DMS 273 treated with DMSO at 0.1 percent for 48 hours (cell line): ENCODE results near the gene KIF4A.
A peak's percentile ranks its signal among the peaks of the same experiment; 100 is the strongest.

ENCODE experiments used
- DNase-seq: peaks from one replicate; lab custom pipeline; 2025; lab: John Stamatoyannopoulos, UW

Gene KIF4A

GRCh38 chrX:70402721-70403120, 112.8 kb downstream of the KIF4A start:
- DNase-seq = no peak

GRCh38 chrX:70405003-70405402, 115.1 kb downstream of the KIF4A start:
- DNase-seq = no peak

- no peak for DNase-seq
These were observed 121.0 kb downstream of the KIF4A start for GRCh38 chrX:70410921-70411320.

- no peak for DNase-seq
These were observed 121.6 kb downstream of the KIF4A start for GRCh38 chrX:70411475-70411874.

- no peak for DNase-seq
These were observed 131.7 kb downstream of the KIF4A start for GRCh38 chrX:70421618-70422017.

GRCh38 chrX:70422851-70423341, 133.0 kb downstream of the KIF4A start, which contains the start of gene GDPD2:
GDPD2 (plus strand) TSS chrX:70423314; CDS start chrX:70424985, 1,671 bp downstream.
- DNase-seq = no peak

GRCh38 chrX:70423936-70424675, 134.2 kb downstream of the KIF4A start:
- DNase-seq = no peak

- DNase-seq = no peak
These were observed 134.9 kb downstream of the KIF4A start for GRCh38 chrX:70424801-70425200.

GRCh38 chrX:70426286-70427278, 136.7 kb downstream of the KIF4A start:
- DNase-seq = no peak

GRCh38 chrX:70427365-70427764, 137.5 kb downstream of the KIF4A start:
- DNase-seq = no peak

GRCh38 chrX:70429759-70430158, 139.9 kb downstream of the KIF4A start:
- DNase-seq = no peak

- no peak for DNase-seq
These were observed 143.3 kb downstream of the KIF4A start for GRCh38 chrX:70432936-70433847.

- DNase-seq = no peak
These were observed 144.0 kb downstream of the KIF4A start for GRCh38 chrX:70433848-70434351.

- peak; percentile 52 for DNase-seq
These were observed 144.5 kb downstream of the KIF4A start for GRCh38 chrX:70434352-70434866.

GRCh38 chrX:70434914-70435586, 145.1 kb downstream of the KIF4A start:
- DNase-seq = no peak

- DNase-seq = no peak
These were observed 146.4 kb downstream of the KIF4A start for GRCh38 chrX:70436343-70436742.

- DNase-seq = no peak
These were observed 147.1 kb downstream of the KIF4A start for GRCh38 chrX:70437011-70437410.

- no peak for DNase-seq
These were observed 148.2 kb downstream of the KIF4A start for GRCh38 chrX:70437921-70438665.

GRCh38 chrX:70439016-70439415, 149.1 kb downstream of the KIF4A start:
- no peak for DNase-seq

- no peak for DNase-seq
These were observed 152.3 kb downstream of the KIF4A start for GRCh38 chrX:70442224-70442623.
